Endodermal cell (in vitro differentiated cells): ENCODE measurements around the gene STARD13. TPM values are rescaled to one million over a fixed set of nuclear protein-coding genes. Genes with fewer than 3 reads are reported as not detected.

Experiments used
- DNase-seq: peaks from one replicate; pipeline ENCODE4 v3.0.0-alpha.2; 2017
- H3K27ac ChIP-seq: 2 replicates; pipeline ENCODE4 v1.5.1; 2013; ENCODE audit warnings: mild to moderate bottlenecking, low read depth, low read length, moderate library complexity
- H3K27me3 ChIP-seq: 2 replicates; pipeline ENCODE4 v1.6.1; 2013; ENCODE audit warnings: mild to moderate bottlenecking, low read length, moderate library complexity; ENCODE audit not compliant: insufficient read depth, control insufficient read depth, poor library complexity, severe bottlenecking
- H3K36me3 ChIP-seq: 2 replicates; pipeline ENCODE4 v1.7.0; 2013; ENCODE audit warnings: mild to moderate bottlenecking, low read length, moderate library complexity; ENCODE audit not compliant: control insufficient read depth, insufficient read depth
- H3K4me1 ChIP-seq: one replicate; pipeline ENCODE4 v1.7.0; 2013; ENCODE audit warnings: low read length; ENCODE audit not compliant: control insufficient read depth, insufficient read depth
- H3K4me3 ChIP-seq: 2 replicates; pipeline ENCODE4 v1.5.1; 2013; ENCODE audit warnings: mild to moderate bottlenecking, low read length, moderate library complexity
- H3K9ac ChIP-seq: 2 replicates; pipeline ENCODE4 v1.6.1; 2013; ENCODE audit warnings: mild to moderate bottlenecking, low read length, moderate library complexity; ENCODE audit not compliant: poor library complexity, severe bottlenecking; ENCODE audit errors: extremely low read depth
- H3K9me3 ChIP-seq: 2 replicates; pipeline ENCODE4 v1.6.1; 2013; ENCODE audit warnings: mild to moderate bottlenecking, low read length, moderate library complexity; ENCODE audit not compliant: control insufficient read depth
- H3K27ac Mint-ChIP-seq: 2 replicates; pipeline ENCODE4 v1.8.0; 2020; ENCODE audit warnings: mixed read lengths
- H3K27me3 Mint-ChIP-seq: 2 replicates; pipeline ENCODE4 v1.8.0; 2021; ENCODE audit warnings: mild to moderate bottlenecking, mixed read lengths; ENCODE audit not compliant: insufficient read depth
- H3K36me3 Mint-ChIP-seq: 2 replicates; pipeline ENCODE4 v1.8.0; 2020; ENCODE audit warnings: low read depth, mixed read lengths
- H3K4me1 Mint-ChIP-seq: 2 replicates; pipeline ENCODE4 v1.8.0; 2020; ENCODE audit warnings: mixed read lengths
- H3K4me3 Mint-ChIP-seq: 2 replicates; pipeline ENCODE4 v1.8.0; 2020; ENCODE audit warnings: mild to moderate bottlenecking, moderate library complexity, mixed read lengths
- H3K9me3 Mint-ChIP-seq: 2 replicates; pipeline ENCODE4 v1.8.0; 2020; ENCODE audit warnings: mild to moderate bottlenecking, mixed read lengths
- CTCF ChIP-seq: fragments of 200-600 bp; sonication (generic); conservative IDR thresholded peaks from 2 replicates; pipeline ENCODE4 v1.5.0; 2021; ENCODE audit warnings: antibody characterized with exemption, mild to moderate bottlenecking
- WGBS, 2 experiments: methylation state at CpG; one replicate each; pipeline versions ENCODE4 v1.1.5 to v1.1.7; 2013; ENCODE audit warnings: missing lambda C conversion rate in 2 of 2, mixed read lengths in 1 of 2; ENCODE audit not compliant: insufficient coverage in 1 of 2, insufficient read length in 1 of 2; 5-methylcytosine and 5-hydroxymethylcytosine counted together
- total RNA-seq, 2 donors: library from RNA; stranded (reverse); fragmentation: NEBNext Ultra II Directional in 1 of 2; extraction: Animal tissue kit (Norgen Biotek cat#: 25700) in 1 of 2; gene quantifications; 2 replicates in 1 of 2; 3 replicates in 1 of 2; pipeline ENCODE4 v1.2.1, GENCODE V29; 2021

The STARD13 gene
- total RNA-seq, 2 donors from 2014 or later, result 2.5 to 3.7 TPM

DNA sequence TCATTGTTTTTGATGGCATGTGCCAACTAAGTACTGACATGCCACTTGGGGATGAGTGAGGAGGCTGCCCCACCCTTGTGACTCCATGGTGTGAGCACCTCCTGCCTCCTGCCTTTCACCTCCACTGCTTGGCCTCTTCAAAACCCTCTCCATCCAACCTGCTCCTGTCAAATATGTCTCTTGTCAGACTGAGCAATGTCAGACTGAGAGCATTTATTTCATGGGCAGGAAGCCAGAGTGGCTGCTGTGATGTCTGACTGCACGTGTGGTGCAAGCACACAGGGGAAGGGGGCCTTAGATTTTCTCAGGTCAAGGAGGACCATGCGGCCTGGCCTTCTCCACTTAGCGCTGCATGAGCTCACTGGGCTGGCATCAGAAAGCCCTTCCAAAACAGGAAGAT lies 68.3 kb downstream of the STARD13 start:
- no peaks in the 10 kb centered on the region for H3K36me3 Mint-ChIP-seq
- H3K9me3 Mint-ChIP-seq, result no peaks in the 10 kb centered on the region
- H3K4me3 ChIP-seq, result no peak overlapping the region
- H3K4me1 Mint-ChIP-seq, result peaks cover 32% of the 10 kb centered on the region
- no peaks in the 10 kb centered on the region for H3K27me3 ChIP-seq
- H3K36me3 ChIP-seq, result no peaks in the 10 kb centered on the region
- H3K4me3 Mint-ChIP-seq, result no peak overlapping the region
- H3K27ac ChIP-seq, result no peak overlapping the region
- H3K9me3 ChIP-seq, result no peaks in the 10 kb centered on the region
- WGBS, 2 experiments, result 90 to 100% methylated on average over 1 to 3 of the region's 3 CpGs
- no peak for DNase-seq
- no peak overlapping the region for H3K27ac Mint-ChIP-seq
- H3K9ac ChIP-seq, result no peak overlapping the region
- no peaks in the 10 kb centered on the region for H3K27me3 Mint-ChIP-seq
- H3K4me1 ChIP-seq, result peaks cover 11% of the 10 kb centered on the region
- TF ChIP-seq CTCF, result no peak

DNA sequence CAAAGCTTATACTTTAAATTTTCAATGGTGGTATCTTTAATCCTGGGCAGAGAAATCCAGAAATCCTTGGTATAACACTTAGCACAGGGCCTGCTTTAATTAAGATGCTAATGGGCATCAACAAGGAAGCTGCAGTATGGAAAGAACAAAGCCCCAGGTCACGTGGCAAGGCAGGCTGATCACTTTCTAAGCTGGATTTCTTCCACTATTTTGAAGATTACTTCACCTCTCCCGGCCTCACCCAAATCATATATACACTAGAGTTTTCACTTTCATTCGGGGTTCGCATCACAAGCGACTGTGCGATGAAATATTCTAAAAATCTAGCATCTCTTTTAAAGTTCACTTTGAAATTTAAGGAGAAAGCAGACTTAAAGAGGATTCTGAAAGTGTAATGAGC lies 71.8 kb downstream of the STARD13 start:
- Histone ChIP-seq H3K27ac (no peak overlapping the region), H3K4me3 (no peak overlapping the region), H3K4me1 (peaks cover 11% of the 10 kb centered on the region), H3K36me3 (no peaks in the 10 kb centered on the region), H3K9ac (no peak overlapping the region), H3K27me3 (no peaks in the 10 kb centered on the region), H3K9me3 (no peaks in the 10 kb centered on the region)
- no peaks in the 10 kb centered on the region for H3K27me3 Mint-ChIP-seq
- DNase-seq, result peak; percentile 50
- no peak for TF ChIP-seq CTCF
- peak overlapping the region; percentile 44 for H3K27ac Mint-ChIP-seq
- no peak overlapping the region for H3K4me3 Mint-ChIP-seq
- H3K4me1 Mint-ChIP-seq, result peaks cover 32% of the 10 kb centered on the region
- H3K36me3 Mint-ChIP-seq, result no peaks in the 10 kb centered on the region
- WGBS, 2 experiments, result 63 to 78% methylated on average over 2 to 6 of the region's 6 CpGs
- no peaks in the 10 kb centered on the region for H3K9me3 Mint-ChIP-seq

DNA sequence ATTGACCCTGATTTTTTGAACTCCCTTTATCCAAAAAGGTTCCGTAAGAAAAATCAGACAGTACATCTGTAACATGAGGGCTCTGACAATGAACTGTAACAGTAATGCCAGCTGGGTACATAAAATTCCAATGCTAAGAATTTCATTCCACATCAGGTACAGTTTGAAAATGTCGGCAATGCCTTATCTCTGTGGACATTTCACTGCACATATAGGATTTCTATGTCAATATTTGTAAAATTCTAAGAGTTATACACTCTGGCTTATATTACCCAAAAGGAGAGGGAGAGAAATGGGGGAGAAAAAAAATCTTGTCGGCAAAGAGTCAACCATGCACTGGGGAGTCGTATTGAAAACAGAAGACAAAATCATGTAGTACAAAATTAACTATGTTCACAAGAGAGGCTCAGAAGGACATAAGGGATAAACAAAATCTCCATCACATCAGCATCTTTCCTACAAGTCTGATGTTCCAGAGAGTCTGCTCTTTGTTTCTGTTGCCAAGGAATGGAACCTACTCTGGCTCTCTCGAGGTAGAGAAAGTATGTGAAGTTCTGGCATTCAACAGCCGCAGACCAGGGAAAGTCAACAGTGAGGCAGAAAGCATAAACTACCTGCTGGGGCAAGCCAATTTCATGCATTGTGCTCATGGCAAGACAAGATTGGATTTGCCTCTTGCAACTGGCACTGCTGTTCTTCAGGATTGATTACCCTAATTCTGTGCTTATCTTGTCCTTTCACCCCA lies 72.4 kb downstream of the STARD13 start:
- 81 to 92% methylated on average over 3 to 5 of the region's 6 CpGs for WGBS, 2 experiments
- Histone ChIP-seq H3K9ac (no peak overlapping the region), H3K9me3 (no peaks in the 10 kb centered on the region), H3K36me3 (no peaks in the 10 kb centered on the region), H3K4me3 (no peak overlapping the region), H3K27ac (no peak overlapping the region), H3K4me1 (peaks cover 11% of the 10 kb centered on the region), H3K27me3 (no peaks in the 10 kb centered on the region)
- no peak for TF ChIP-seq CTCF
- DNase-seq, result no peak
- H3K9me3 Mint-ChIP-seq, result no peaks in the 10 kb centered on the region
- H3K27ac Mint-ChIP-seq, result peak overlapping the region; percentile 2
- H3K27me3 Mint-ChIP-seq, result no peaks in the 10 kb centered on the region
- peaks cover 30% of the 10 kb centered on the region for H3K4me1 Mint-ChIP-seq
- no peak overlapping the region for H3K4me3 Mint-ChIP-seq
- no peaks in the 10 kb centered on the region for H3K36me3 Mint-ChIP-seq
